Keratinocyte (primary cell): Measurements from ENCODE around the gene PLXNA2. TPM values are rescaled to one million over a fixed set of nuclear protein-coding genes. Genes with fewer than 3 reads are reported as not detected.

ENCODE experiments used
- DNase-seq: peaks from one replicate; pipeline ENCODE4 v3.0.0-alpha.2; 2011; ENCODE audit warnings: low read depth, missing footprints, low spot score
- FAIRE-seq: peaks from 2 replicates; lab custom pipeline; 2011; peaks lifted over from hg19 to GRCh38; lab: Jason Lieb, UNC
- H2AFZ ChIP-seq: 2 replicates; pipeline ENCODE4 v1.6.0; 2012; ENCODE audit warnings: low read length, control low read depth, inconsistent platforms; ENCODE audit not compliant: control insufficient read depth
- H3K27ac ChIP-seq: 2 replicates; pipeline ENCODE4 v1.5.1; 2011; ENCODE audit warnings: low read length; ENCODE audit not compliant: control insufficient read depth, insufficient read depth
- H3K27me3 ChIP-seq: 3 replicates; pipeline ENCODE4 v1.6.0; 2011; ENCODE audit warnings: low read length; ENCODE audit not compliant: control insufficient read depth, insufficient read depth; ENCODE audit errors: extremely low read depth
- H3K36me3 ChIP-seq, 2 experiments: 2 replicates in 1 of 2; 3 replicates in 1 of 2; pipeline ENCODE4 v1.5.1; 2011; ENCODE audit warnings: low read length in 2 of 2, mild to moderate bottlenecking in 1 of 2; ENCODE audit not compliant: control insufficient read depth in 2 of 2, insufficient read depth in 2 of 2; ENCODE audit errors: extremely low read depth in 1 of 2
- H3K4me1 ChIP-seq: 3 replicates; pipeline ENCODE4 v1.5.1; 2011; ENCODE audit warnings: low read length; ENCODE audit not compliant: control insufficient read depth, insufficient read depth; ENCODE audit errors: extremely low read depth
- H3K4me2 ChIP-seq: 3 replicates; pipeline ENCODE4 v1.6.0; 2011; ENCODE audit warnings: low read depth, low read length; ENCODE audit not compliant: control insufficient read depth, insufficient read depth; ENCODE audit errors: extremely low read depth
- H3K4me3 ChIP-seq, 3 experiments: fragments of 200-600 bp in 1 of 3; sonication (generic) in 1 of 3; 2 replicates in 2 of 3; 3 replicates in 1 of 3; pipeline ENCODE4 v1.5.1; 2011 to 2016; ENCODE audit warnings: low read length in 3 of 3, mild to moderate bottlenecking in 3 of 3, control low read depth in 2 of 3, inconsistent platforms in 1 of 3, low read depth in 1 of 3, mixed read lengths in 1 of 3, mixed run types in 1 of 3, moderate library complexity in 1 of 3; ENCODE audit not compliant: control insufficient read depth in 2 of 3, insufficient read depth in 2 of 3; ENCODE audit errors: extremely low read depth in 1 of 3
- H3K79me2 ChIP-seq: 2 replicates; pipeline ENCODE4 v1.6.0; 2012; ENCODE audit warnings: low read length; ENCODE audit not compliant: control insufficient read depth, insufficient read depth
- H3K9ac ChIP-seq: 3 replicates; pipeline ENCODE4 v1.6.0; 2011; ENCODE audit warnings: low read length; ENCODE audit not compliant: control insufficient read depth, insufficient read depth; ENCODE audit errors: extremely low read depth
- H3K9me1 ChIP-seq: 3 replicates; pipeline ENCODE4 v1.6.0; 2011; ENCODE audit warnings: low read length; ENCODE audit not compliant: control insufficient read depth, insufficient read depth; ENCODE audit errors: extremely low read depth
- H3K9me3 ChIP-seq: 2 replicates; pipeline ENCODE4 v1.5.1; 2012; ENCODE audit warnings: low read depth, low read length; ENCODE audit not compliant: control insufficient read depth
- H4K20me1 ChIP-seq: 3 replicates; pipeline ENCODE4 v1.6.0; 2011; ENCODE audit warnings: low read length; ENCODE audit not compliant: control insufficient read depth, insufficient read depth; ENCODE audit errors: extremely low read depth
- CTCF ChIP-seq, 3 experiments: IDR thresholded peaks in 1 of 3; conservative IDR thresholded peaks in 1 of 3; optimal IDR thresholded peaks in 1 of 3; 2 replicates in 2 of 3; 3 replicates in 1 of 3; pipeline versions ENCODE3 to v1.5.1; 2011; ENCODE audit warnings: low read length in 3 of 3, mild to moderate bottlenecking in 3 of 3, moderate library complexity in 2 of 3, control low read depth in 1 of 3, inconsistent platforms in 1 of 3; ENCODE audit not compliant: insufficient read depth in 2 of 3; ENCODE audit errors: extremely low read depth in 1 of 3
- EZH2 ChIP-seq: IDR thresholded peaks from one replicate; pipeline ENCODE4 v1.6.1; 2012; ENCODE audit warnings: inconsistent platforms, mild to moderate bottlenecking, low read length, moderate library complexity
- dilution Hi-C: fragments of 300-500 bp; cut with MboI; formaldehyde crosslinking; loops from one replicate; pipeline ENCODE4 v1.7.0; 2020; ENCODE audit warnings: low sequenced_read_pairs; ENCODE audit not compliant: extremely low pct_ligation_motif_present
- polyA plus RNA-seq, 5 experiments: library from polyadenylated mRNA; depleted of rRNA in 3 of 5; stranded (reverse) in 3 of 5; stranded (forward) in 1 of 5; unstranded in 1 of 5; fragments of >200 nt; gene quantifications; 1 replicate in 1 of 5; 2 replicates in 3 of 5; 3 replicates in 1 of 5; pipeline versions ENCODE4 v1.2.1 to v1.2.3, GENCODE V29; 2011 to 2012; ENCODE audit warnings: missing spikeins in 2 of 5, low read depth in 1 of 5, low replicate concordance in 1 of 5

The PLXNA2 gene
- polyA plus RNA-seq, 1 donor (not counting 4 experiments of a cell fraction or from before 2014, with no cell fraction given) = 6.7 TPM

GRCh38 chr1:208093046-208093445 lies 151.1 kb downstream of the PLXNA2 start:
- peaks cover 16 to 33% of the 10 kb centered on the region in 2 experiments for H3K36me3 ChIP-seq
- no peaks in the 10 kb centered on the region for H3K4me1 ChIP-seq
- H3K9ac ChIP-seq = no peak overlapping the region
- no peak for TF ChIP-seq CTCF (optimal IDR thresholded peaks at IDR 0.05 in 1 of 3, IDR thresholded peaks at IDR 0.05 in 1 of 3, conservative IDR thresholded peaks at IDR 0.05 in 1 of 3; ENCODE audit: extremely low read depth in 1 of 3, insufficient read depth in 2 of 3, low read length in 3 of 3)
- TF ChIP-seq EZH2 = no peak
- H2AFZ ChIP-seq = no peak overlapping the region
- H3K9me3 ChIP-seq = no peaks in the 10 kb centered on the region
- no peaks in the 10 kb centered on the region for H3K9me1 ChIP-seq
- no peaks in the 10 kb centered on the region for H4K20me1 ChIP-seq
- no peak overlapping the region for H3K27ac ChIP-seq
- no peaks in the 10 kb centered on the region for H3K27me3 ChIP-seq
- no peak for DNase-seq
- no peaks in the 10 kb centered on the region for H3K79me2 ChIP-seq
- dilution Hi-C loops = no loop called here
- H3K4me2 ChIP-seq = no peak overlapping the region
- no peak for FAIRE-seq
- no peak overlapping the region for H3K4me3 ChIP-seq

DNA sequence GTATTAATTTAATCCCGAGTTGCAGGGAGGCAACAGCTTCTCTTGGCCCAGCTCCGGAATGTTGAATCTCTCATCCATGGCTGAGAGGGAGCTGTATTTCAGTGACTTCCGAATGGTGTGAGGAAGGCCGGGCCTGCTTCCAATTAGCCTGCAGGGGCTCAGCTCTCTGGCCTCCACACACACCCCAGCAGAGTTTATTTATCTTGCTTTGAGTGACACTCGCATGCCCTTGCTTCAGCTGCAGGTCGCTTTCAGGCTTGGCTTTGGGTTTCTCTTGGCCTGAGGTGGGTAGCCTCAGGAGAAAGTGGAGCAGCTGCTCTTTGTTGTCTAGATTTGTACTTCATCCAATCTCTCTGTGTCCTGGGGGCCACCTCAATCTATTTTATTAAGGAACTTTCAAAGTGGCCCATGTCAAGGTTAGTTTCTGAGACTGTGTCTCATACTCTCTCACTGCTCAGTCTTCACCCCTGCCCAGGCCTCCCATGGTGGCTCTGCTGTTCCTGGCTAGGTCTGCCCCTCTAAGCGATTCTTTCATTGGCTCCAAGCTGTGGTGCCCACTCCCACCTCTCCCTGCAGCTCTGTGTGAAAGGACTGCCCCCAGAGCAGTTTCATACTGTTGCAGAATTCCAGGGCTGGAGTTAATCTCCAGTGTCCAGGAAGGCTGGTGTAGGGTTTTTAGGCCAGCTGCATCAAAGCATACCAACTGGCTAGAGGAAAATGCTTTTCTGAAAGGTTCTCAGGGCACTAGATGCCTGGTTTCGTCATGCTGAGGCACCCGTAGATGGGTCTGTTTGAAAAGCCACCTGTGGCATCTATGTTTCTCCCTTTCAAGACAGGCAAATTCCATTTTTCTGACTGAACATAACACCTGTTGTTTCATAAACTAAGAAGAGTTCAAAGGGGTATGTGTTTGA lies 153.5 kb downstream of the PLXNA2 start:
- no peaks in the 10 kb centered on the region for H3K27me3 ChIP-seq
- H3K79me2 ChIP-seq = no peaks in the 10 kb centered on the region
- dilution Hi-C loops = no loop called here
- H4K20me1 ChIP-seq = no peaks in the 10 kb centered on the region
- peaks cover 2% of the 10 kb centered on the region for H3K9me1 ChIP-seq
- no peak overlapping the region for H3K9ac ChIP-seq
- TF ChIP-seq EZH2 (no peak), CTCF (optimal IDR thresholded peaks at IDR 0.05 in 1 of 3, IDR thresholded peaks at IDR 0.05 in 1 of 3, conservative IDR thresholded peaks at IDR 0.05 in 1 of 3; ENCODE audit: extremely low read depth in 1 of 3, insufficient read depth in 2 of 3, low read length in 3 of 3) (no peak)
- no peak for DNase-seq
- no peak overlapping the region for H3K4me3 ChIP-seq
- H2AFZ ChIP-seq = no peak overlapping the region
- no peaks in the 10 kb centered on the region for H3K9me3 ChIP-seq
- H3K36me3 ChIP-seq = peaks cover 18 to 33% of the 10 kb centered on the region in 2 experiments
- H3K4me1 ChIP-seq = peaks cover 13% of the 10 kb centered on the region
- no peak for FAIRE-seq
- H3K27ac ChIP-seq = no peak overlapping the region
- H3K4me2 ChIP-seq = no peak overlapping the region
